ENCODE measurements around the gene SLC6A17.
A peak's percentile ranks its signal among the peaks of the same experiment; 100 is the strongest.

Gene SLC6A17

DNA sequence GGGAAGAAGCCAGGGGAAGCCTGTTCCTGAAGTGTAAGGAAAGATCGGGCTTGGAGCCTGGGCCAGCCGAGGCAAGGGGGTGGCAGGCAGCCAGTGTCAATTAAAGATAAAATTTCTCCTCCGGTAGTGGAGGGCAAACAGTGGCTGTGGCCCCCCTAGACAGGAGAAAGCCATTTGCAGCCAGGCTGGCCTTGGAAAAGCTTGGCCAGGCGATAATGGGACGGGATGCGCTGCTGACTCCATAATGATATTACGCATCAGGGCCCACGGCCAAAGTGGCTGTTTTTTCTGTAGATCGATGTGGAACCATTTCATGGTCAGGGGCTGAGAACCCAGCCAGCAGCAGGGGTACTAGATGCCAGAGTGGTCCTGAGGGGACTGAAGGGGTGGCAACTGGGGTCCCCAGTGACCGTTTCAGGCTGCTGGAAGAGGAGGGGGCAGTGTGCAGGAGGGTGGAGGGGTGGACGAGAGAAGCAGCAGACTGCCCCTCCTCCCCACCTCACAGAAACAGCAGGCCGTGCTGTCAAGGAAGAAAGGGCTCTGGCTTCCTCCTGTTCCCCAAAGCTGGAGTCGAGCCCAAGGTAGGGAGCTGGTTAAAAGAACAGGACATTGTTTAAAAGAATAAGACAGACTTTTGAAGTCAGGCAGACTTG lies 85.0 kb downstream of the SLC6A17 start:
- TF ChIP-seq ZFX (IDR thresholded peaks at IDR 0.05; ENCODE audit: borderline replicate concordance) = no peak
- TF ChIP-seq, protein P1, sequence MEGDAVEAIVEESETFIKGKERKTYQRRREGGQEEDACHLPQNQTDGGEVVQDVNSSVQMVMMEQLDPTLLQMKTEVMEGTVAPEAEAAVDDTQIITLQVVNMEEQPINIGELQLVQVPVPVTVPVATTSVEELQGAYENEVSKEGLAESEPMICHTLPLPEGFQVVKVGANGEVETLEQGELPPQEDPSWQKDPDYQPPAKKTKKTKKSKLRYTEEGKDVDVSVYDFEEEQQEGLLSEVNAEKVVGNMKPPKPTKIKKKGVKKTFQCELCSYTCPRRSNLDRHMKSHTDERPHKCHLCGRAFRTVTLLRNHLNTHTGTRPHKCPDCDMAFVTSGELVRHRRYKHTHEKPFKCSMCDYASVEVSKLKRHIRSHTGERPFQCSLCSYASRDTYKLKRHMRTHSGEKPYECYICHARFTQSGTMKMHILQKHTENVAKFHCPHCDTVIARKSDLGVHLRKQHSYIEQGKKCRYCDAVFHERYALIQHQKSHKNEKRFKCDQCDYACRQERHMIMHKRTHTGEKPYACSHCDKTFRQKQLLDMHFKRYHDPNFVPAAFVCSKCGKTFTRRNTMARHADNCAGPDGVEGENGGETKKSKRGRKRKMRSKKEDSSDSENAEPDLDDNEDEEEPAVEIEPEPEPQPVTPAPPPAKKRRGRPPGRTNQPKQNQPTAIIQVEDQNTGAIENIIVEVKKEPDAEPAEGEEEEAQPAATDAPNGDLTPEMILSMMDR (IDR thresholded peaks at IDR 0.05) = no peak
- H3K27ac ChIP-seq = peak overlapping the region; percentile 83

DNA sequence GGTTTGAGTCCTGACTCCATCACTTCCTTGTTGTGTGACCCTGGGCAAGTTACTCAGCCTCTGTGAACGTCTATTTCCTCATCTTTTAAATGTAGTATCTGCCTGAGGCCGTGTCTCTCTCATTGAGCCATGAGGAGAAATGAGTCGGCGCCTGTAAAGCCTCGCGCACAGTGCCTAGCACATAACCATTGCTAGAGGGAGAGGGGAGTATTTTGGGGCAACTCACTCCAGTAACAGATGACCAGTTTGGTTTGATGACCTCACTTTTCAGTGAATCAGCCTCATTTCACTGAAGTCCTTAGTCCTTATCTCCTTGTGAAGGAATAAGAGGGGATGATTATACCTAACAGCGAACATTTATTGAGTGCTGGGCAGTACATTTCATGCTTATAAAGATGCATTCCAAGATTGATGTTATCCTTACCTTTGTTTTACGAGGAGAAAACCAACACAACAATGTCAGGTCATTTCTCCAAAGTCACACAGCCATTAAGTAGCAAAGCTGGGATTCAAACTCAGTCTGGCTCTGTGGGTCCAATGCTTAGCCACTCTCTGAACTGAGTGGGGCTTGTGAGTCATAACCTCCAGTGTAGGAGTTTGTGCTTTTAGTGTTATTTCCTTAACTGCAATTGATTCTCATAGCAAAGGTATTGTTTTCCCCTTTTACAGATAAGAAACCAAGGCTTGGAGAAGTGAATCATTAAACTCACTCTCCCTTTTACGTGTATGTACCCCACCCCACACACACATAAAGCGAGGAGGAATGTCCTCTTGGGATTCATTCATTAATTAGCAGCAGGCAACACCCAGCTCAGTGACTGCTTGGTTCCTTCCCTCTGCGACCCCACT lies 85.8 kb downstream of the SLC6A17 start:
- TF ChIP-seq, protein P1 (IDR thresholded peaks at IDR 0.05) = no peak
- TF ChIP-seq ZFX (IDR thresholded peaks at IDR 0.05; ENCODE audit: borderline replicate concordance) = no peak
- H3K27ac ChIP-seq = peak overlapping the region; percentile 83

DNA sequence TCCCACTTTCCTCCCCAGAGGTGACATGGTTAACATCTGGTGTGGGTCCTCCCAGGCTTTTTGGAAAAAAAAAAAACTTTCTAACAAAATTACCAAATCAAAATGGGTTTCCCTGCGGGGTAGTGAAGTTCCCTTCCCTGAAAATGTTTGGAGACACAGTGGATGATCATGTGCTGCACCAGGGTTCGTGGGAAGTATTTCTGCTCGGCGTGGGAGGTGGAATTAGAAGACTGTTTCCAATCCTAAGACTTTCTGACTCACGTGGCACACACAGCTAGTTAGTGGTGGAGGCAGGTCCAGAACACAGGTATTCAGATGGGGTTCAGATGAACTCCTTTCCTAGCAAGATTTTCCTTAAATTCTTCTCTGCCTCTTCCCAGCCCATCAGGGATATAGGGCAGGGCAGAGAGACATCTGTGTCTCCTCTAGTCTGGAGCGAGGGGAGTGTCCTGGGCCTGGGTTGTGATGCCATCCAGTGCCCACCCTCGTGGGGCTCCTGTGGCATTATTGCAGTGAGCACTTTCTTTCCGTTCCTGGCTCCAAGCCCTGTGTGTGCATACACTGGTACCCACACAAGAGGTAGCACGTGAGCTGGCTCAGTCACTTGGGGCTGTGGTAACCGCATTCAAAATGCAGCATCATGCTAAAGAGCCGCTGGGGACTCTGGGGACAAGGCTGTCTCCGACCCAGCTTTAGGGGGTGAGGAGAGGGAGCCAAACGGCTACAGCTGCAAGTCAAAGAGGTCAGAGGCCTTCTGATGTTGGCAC lies 87.3 kb downstream of the SLC6A17 start:
- no peak overlapping the region for H3K27ac ChIP-seq
- no peak for TF ChIP-seq ZFX (IDR thresholded peaks at IDR 0.05; ENCODE audit: borderline replicate concordance)
- TF ChIP-seq, protein P1 (IDR thresholded peaks at IDR 0.05) = no peak

DNA sequence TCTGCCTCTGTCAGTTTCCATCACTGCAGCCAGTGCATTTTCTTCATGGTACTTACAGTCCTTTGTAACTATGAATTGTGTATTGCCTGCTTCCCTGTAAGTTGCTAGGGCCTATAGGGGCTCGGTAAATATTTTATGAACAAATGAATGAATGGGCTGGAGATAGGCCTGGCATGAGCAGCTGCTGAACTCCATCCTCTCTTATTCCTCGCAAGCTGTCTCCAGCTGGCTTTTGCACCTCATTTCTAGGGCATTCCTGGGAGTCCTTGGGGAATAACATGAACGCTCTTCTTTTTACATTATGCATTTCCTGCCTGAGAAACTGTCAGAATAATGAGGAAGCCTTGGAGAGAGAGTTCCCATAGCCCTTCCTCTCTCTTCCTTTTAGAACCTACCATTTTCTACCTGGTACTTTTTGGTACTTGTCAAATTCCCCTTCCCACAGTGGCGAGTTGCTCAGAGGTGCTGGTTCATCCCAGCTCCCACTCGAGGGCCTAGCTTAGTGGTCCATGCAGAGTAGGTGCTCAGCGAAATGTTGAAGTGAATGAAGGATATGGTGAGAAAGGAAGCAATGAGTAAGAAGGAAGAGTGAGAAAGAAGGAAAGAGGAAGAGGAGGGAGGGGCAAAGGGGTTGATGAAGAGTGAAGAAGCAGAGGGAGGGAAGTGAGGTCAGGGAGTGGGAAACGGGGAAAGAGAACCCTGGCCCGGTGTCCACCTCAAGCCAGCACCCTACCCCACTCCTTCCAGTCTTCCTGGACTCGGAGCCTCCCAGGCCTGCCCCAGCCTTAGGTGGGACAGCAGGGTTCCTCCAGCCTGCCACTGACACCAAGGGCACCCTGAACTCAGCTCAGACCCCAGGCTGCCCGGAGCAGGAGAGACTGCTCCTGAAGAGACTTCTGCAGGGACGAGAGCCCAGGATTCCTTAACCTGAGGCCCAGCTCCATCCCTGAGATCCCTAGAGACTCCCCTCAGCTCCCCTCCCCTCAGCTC lies 89.4 kb downstream of the SLC6A17 start:
- no peak for TF ChIP-seq ZFX (IDR thresholded peaks at IDR 0.05; ENCODE audit: borderline replicate concordance)
- TF ChIP-seq, protein P1 (IDR thresholded peaks at IDR 0.05) = no peak
- H3K27ac ChIP-seq = peak overlapping the region; percentile 42

DNA sequence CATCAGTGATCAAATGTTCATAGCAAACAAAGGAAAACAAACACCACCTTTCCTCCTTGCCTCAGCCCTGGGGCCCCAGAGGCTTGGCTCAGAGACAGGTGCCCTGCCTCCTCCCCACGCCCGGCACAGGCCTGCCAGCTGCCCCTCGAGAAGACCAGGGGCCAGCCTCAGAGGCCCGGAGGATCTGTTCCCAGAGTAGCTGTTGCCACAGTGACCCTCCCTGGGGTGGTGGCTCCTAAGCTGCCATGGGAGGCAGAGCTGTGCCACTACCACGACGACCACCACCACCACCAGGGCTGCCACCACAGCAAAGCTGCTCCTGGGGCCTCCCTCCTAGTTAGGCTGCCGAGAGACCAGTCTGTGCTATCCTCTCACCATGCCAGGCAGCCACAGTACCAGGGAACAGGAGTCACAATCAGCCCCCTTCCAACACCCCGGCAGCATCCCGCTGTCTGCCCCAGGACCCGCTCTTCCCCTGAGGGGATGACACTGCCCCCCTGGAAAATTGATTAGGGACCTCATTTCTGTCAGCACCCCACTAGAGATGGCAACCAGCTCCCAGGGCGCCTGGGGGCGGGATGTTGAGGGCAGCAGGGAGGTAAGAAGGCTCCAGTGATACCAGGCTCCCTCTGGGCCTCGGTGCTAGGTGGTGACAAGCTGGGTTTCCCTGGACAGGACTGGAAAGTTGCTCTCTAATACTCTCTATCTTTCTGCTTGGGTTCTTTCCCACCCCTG lies 90.3 kb downstream of the SLC6A17 start:
- TF ChIP-seq, protein P1 (IDR thresholded peaks at IDR 0.05) = no peak
- TF ChIP-seq ZFX (IDR thresholded peaks at IDR 0.05; ENCODE audit: borderline replicate concordance) = no peak
- H3K27ac ChIP-seq = peak overlapping the region; percentile 42

DNA sequence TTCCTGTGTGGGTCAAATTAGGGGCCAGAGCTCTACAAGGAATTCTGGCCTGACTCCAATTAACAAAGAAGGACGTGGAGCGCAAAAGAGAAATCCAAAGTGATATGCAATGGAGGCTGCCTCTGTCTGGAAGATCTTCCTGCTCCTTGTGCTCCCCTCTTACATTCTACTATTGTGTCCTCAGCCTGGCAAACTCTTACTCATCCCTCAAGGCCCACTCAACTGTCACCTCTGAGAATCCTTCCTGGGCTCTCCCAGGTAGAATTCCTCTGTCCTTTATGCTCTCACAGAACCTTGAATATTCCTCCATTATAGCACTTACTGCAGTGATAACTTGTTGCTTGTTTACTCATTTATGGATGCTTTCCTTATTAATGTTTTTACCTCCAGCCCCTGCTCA lies 91.2 kb downstream of the SLC6A17 start:
- TF ChIP-seq ZFX (IDR thresholded peaks at IDR 0.05; ENCODE audit: borderline replicate concordance) = no peak
- TF ChIP-seq, protein P1 (IDR thresholded peaks at IDR 0.05) = no peak
- peak overlapping the region; percentile 42; the same call in 1 of the 2 replicates for H3K27ac ChIP-seq

Data from 22Rv1 (cell line).